Transverse colon (tissue), 4 donors: ENCODE measurements around the gene ABO. TPM values are rescaled to one million over a fixed set of nuclear protein-coding genes. Genes with fewer than 3 reads are reported as not detected.
A peak's percentile ranks its signal among the peaks of the same experiment; 100 is the strongest.
"Not testable (repeated sequence)": the region's sequence is repeated elsewhere in the genome, so short reads cannot be mapped to it uniquely, and the experiment has no call there.

Experiments
- DNase-seq: peaks from one replicate; pipeline ENCODE4 v3.0.0-alpha.2; 2019
- H3K27ac ChIP-seq, 4 donors: fragments of 200-600 bp; sonication (generic); 2 replicates each; pipeline ENCODE4 v1.5.1; 2016 to 2018; ENCODE audit warnings: inconsistent platforms in 4 of 4
- H3K27me3 ChIP-seq: fragments of 200-600 bp; sonication (generic); 2 replicates; pipeline ENCODE4 v1.5.1; 2017; ENCODE audit warnings: inconsistent platforms
- H3K36me3 ChIP-seq, 4 donors: fragments of 200-600 bp; sonication (generic); 2 replicates each; pipeline ENCODE4 v1.5.1; 2017 to 2019; ENCODE audit warnings: inconsistent platforms in 4 of 4
- H3K4me1 ChIP-seq, 4 donors: fragments of 200-600 bp; sonication (generic); 2 replicates each; pipeline ENCODE4 v1.5.1; 2017 to 2020; ENCODE audit warnings: inconsistent platforms in 4 of 4
- H3K4me3 ChIP-seq, 4 donors: fragments of 200-600 bp; sonication (generic); 1 replicate in 1 of 4; 2 replicates in 3 of 4; pipeline versions ENCODE4 v1.5.1 to v1.6.1; 2017 to 2019; ENCODE audit warnings: inconsistent platforms in 4 of 4
- H3K9me3 ChIP-seq, 2 donors: fragments of 200-600 bp; sonication (generic); 2 replicates each; pipeline ENCODE4 v1.5.1; 2017 to 2019; ENCODE audit warnings: inconsistent platforms in 2 of 2
- CTCF ChIP-seq, 5 experiments: fragments of 200-600 bp in 3 of 5; fragments of 450-650 bp in 2 of 5; sonication (generic) in 3 of 5; IDR thresholded peaks; 1 replicate in 2 of 5; 2 replicates in 3 of 5; pipeline ENCODE4 v1.5.1; 2016 to 2017; ENCODE audit warnings: antibody characterized with exemption in 5 of 5, inconsistent platforms in 3 of 5, mild to moderate bottlenecking in 2 of 5, moderate library complexity in 1 of 5
- EP300 ChIP-seq: sonication (generic); formaldehyde crosslinking; IDR thresholded peaks from one replicate; pipeline ENCODE4 v1.6.1; 2017; ENCODE audit warnings: antibody characterized with exemption, low read depth
- POLR2A ChIP-seq: fragments of 450-650 bp; IDR thresholded peaks from one replicate; pipeline ENCODE4 v1.6.1; 2016; ENCODE audit warnings: antibody characterized with exemption, mild to moderate bottlenecking, moderate library complexity
- POLR2AphosphoS5 ChIP-seq, 3 donors: sonication (generic); formaldehyde crosslinking; IDR thresholded peaks; one replicate each; pipeline ENCODE4 v1.6.1; 2016; ENCODE audit warnings: antibody characterized with exemption in 3 of 3
- WGBS, 2 donors: methylation state at CpG; one replicate each; pipeline ENCODE4 v1.1.5; 2018; ENCODE audit warnings: low coverage in 1 of 2; 5-methylcytosine and 5-hydroxymethylcytosine counted together
- in situ Hi-C, 4 donors: fragments of 200-750 bp; cut with MboI; loops; one replicate each; pipeline versions ENCODE4 v1.15.0 to v1.15.1; 2017; ENCODE audit warnings: low sequenced_read_pairs in 3 of 4, low pct_ligation_motif_present in 1 of 4, low pct_unique_long_range_greater_than_20kb in 1 of 4
- intact Hi-C: fragments of 100-400 bp; cut with DNase I; formaldehyde crosslinking; loops from one replicate; pipeline ENCODE4 v1.15.1; 2023; ENCODE audit warnings: low total_unique reads
- total RNA-seq, 4 donors: library from RNA; depleted of rRNA; stranded (reverse); fragments of >200 nt; gene quantifications; one replicate each; pipeline ENCODE4 v1.1.0, GENCODE V29; 2016

ABO gene
- total RNA-seq, 4 donors from 2014 or later: 77.4 to 199 (median 141) TPM

GRCh38 chr9:133290751-133291302 is 15.8 kb upstream of the ABO start:
- Histone ChIP-seq H3K4me3 (no peak overlapping the region), H3K27ac (no peak overlapping the region), H3K4me1 (no peaks in the 10 kb centered on the region), H3K27me3 (peaks cover 3% of the 10 kb centered on the region), H3K36me3 (no peaks in the 10 kb centered on the region), H3K9me3 (peaks cover 9% of the 10 kb centered on the region in 2 donors)
- TF ChIP-seq EP300 (no peak), POLR2A (no peak), POLR2AphosphoS5 (IDR thresholded peaks at IDR 0.05) (no peak), CTCF (IDR thresholded peaks at IDR 0.05) (no peak)
- in situ Hi-C loops (no loop called here), intact Hi-C loops (loop anchor here (5.0 kb wide), 1 partner anchor 1194 kb away; no protein-coding TSS in a partner anchor)
- WGBS, 2 donors: 87 to 100% methylated on average over 1 to 2 of the region's 2 CpGs
- no peak for DNase-seq

- H3K27me3 ChIP-seq: no peaks in the 10 kb centered on the region
Measured at GRCh38 chr9:133286523-133286922, 11.5 kb upstream of the ABO start.

DNA sequence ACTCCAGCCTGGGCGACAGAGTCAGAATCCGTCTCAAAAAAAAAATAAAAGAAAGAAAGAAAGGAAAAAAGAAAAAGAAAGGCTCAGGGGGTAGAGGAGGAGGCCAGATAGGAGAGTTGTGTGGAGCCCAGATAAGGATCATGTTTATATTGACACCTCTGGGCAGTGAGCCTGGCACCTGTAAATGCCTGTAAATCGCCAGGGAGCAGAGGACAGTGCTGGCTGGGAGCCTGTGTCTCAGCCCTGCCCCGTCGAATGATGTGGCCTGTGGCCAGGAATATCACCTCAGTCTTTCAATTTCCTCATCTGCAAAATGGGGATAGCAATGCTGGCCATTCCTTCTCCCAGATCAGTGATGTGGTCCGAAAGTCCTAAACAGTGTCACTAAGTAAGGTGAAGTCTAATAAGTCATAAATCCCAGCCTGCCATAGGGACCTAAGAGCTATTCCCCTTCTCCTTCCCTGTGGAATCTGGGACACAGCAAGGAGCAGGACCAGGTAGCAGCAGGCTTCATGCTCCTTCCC is 10.3 kb upstream of the ABO start:
- TF ChIP-seq CTCF (IDR thresholded peaks at IDR 0.05) (no peak), EP300 (no peak), POLR2A (no peak), POLR2AphosphoS5 (IDR thresholded peaks at IDR 0.05) (no peak)
- peak; percentile 47 for DNase-seq

More at GRCh38 chr9:133286523-133286922, 11.5 kb upstream of the ABO start:
- no peak overlapping the region for H3K27ac ChIP-seq
- no peak for DNase-seq
- peaks cover 0 to 25% (median 17%) of the 10 kb centered on the region in 4 donors for H3K4me1 ChIP-seq
- TF ChIP-seq EP300: no peak
- TF ChIP-seq POLR2A: no peak
- TF ChIP-seq CTCF (IDR thresholded peaks at IDR 0.05): no peak
- TF ChIP-seq POLR2AphosphoS5 (IDR thresholded peaks at IDR 0.05): no peak
- H3K9me3 ChIP-seq: peaks cover 8 to 9% of the 10 kb centered on the region in 2 donors
- in situ Hi-C loops (no loop called here), intact Hi-C loops (no loop called here)
- H3K4me3 ChIP-seq: no peak overlapping the region
- H3K36me3 ChIP-seq: no peaks in the 10 kb centered on the region
- 0 to 43% methylated on average over 1 to 2 of the region's 2 CpGs for WGBS, 2 donors

DNA sequence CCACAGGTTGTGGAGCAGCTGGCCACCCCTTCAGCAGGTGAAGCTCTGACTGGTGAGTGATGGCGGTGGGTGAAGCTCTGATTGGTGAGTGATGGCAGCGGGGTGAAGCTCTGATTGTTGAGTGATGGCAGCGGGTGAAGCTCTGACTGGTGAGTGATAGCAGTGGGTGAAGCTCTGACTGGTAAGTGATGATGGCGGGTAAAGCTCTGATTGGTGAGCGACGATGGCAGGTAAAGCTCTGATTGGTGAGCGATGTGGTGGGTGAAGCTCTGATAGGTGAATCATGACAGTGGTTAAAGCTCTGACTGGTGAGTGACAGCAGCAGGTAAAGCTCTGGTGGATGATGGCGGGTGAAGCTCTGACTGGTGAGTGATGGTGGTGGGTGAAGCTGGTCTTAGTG is 9.4 kb upstream of the ABO start:
- peaks cover 5 to 36% (median 31%) of the 10 kb centered on the region in 4 donors for H3K4me1 ChIP-seq
- no peaks in the 10 kb centered on the region for H3K36me3 ChIP-seq
- no peak overlapping the region for H3K27ac ChIP-seq
- 93 to 96% methylated on average over 6 to 8 of the region's 8 CpGs for WGBS, 2 donors
- intact Hi-C loops: no loop called here
- no peak for DNase-seq
- no peak for TF ChIP-seq EP300
- TF ChIP-seq CTCF (IDR thresholded peaks at IDR 0.05): no peak
- no peak for TF ChIP-seq POLR2AphosphoS5 (IDR thresholded peaks at IDR 0.05)
- TF ChIP-seq POLR2A: no peak
- H3K4me3 ChIP-seq: no peak overlapping the region
- in situ Hi-C loops: no loop called here
- no peaks in the 10 kb centered on the region for H3K9me3 ChIP-seq
- H3K27me3 ChIP-seq: no peaks in the 10 kb centered on the region

More for the DNA sequence above, 10.3 kb upstream of the ABO start:
- peaks cover 5 to 35% (median 27%) of the 10 kb centered on the region in 4 donors for H3K4me1 ChIP-seq
- in situ Hi-C loops: no loop called here
- 68 to 90% methylated on average over 2 to 6 of the region's 6 CpGs for WGBS, 2 donors
- H3K4me3 ChIP-seq: no peak overlapping the region
- no peaks in the 10 kb centered on the region for H3K27me3 ChIP-seq
- peak overlapping the region in 2 of 4 donors; percentile 25 to 49 for H3K27ac ChIP-seq
- H3K36me3 ChIP-seq: no peaks in the 10 kb centered on the region
- intact Hi-C loops: no loop called here
- no peaks in the 10 kb centered on the region for H3K9me3 ChIP-seq

DNA sequence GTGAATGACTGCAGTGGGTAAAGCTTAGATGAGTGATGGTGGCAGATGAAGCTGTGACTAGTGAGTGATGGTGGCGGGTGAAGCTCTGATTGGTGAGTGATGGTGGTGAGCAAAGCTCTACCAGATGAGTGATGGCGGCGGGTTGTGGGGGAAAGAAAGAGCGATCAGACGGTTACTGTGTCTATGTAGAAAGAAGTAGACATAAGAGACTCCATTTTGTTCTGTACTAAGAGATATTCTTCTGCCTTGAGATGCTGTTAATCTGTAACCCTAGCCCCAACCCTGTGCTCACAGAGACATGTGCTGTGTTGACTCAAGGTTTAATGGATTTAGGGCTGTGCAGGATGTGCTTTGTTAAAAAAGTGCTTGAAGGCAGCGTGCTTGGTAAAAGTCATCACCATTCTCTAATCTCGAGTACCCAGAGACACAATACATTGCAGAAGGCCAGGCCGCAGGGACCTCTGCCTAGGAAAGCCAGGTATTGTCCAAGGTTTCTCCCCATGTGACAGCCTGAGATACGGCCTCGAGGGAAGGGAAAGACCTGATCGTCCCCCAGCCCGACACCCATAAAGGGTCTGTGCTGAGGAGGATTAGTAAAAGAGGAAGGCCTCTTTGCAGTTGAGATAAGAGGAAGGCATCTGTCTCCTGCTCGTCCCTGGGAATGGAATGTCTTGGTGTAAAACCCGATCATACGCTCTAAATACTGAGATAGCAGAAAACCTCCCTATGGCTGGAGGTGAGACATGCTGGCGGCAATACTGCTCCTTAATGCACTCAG is 8.4 kb upstream of the ABO start:
- H3K36me3 ChIP-seq: not testable (repeated sequence)
- WGBS, 2 donors: 66 to 71% methylated on average over 13 to 16 of the region's 16 CpGs
- H3K27ac ChIP-seq: peak overlapping the region; percentile 76 to 88 (median 85)

More for the DNA sequence above, 8.4 kb upstream of the ABO start:
- H3K4me1 ChIP-seq: peaks cover 5 to 36% (median 31%) of the 10 kb centered on the region in 4 donors
- in situ Hi-C loops, DNase-seq, H3K27me3 ChIP-seq, H3K4me3 ChIP-seq, H3K9me3 ChIP-seq, intact Hi-C loops: not testable (repeated sequence)
